ENCODE data around the gene APEH.

The APEH gene

DNA sequence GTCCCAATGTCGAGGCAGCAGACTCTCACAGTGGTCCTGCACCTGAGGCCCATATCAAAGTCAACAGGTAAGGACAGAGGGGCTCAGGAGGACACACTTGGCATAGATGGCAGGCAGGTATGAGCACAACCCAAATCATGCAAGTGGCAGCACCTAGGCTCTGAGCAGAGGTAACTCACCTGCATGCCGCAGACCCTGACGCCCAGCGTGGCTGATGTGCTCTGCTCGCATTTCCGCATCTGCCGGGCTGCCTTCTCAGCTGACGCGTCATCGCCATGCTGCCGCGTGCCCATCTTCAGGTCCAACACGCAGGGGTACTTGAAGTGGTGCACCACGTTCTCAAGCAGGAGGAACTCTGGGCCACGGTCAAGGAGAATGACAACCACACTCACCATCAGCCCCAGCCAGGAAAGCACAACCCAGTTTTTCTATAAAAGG is 53.8 kb downstream of the APEH start:
- DNase-seq (ENCODE audit: insufficient read length, low spot score) (no peak), FAIRE-seq (no peak)
- TF ChIP-seq, protein P1, sequence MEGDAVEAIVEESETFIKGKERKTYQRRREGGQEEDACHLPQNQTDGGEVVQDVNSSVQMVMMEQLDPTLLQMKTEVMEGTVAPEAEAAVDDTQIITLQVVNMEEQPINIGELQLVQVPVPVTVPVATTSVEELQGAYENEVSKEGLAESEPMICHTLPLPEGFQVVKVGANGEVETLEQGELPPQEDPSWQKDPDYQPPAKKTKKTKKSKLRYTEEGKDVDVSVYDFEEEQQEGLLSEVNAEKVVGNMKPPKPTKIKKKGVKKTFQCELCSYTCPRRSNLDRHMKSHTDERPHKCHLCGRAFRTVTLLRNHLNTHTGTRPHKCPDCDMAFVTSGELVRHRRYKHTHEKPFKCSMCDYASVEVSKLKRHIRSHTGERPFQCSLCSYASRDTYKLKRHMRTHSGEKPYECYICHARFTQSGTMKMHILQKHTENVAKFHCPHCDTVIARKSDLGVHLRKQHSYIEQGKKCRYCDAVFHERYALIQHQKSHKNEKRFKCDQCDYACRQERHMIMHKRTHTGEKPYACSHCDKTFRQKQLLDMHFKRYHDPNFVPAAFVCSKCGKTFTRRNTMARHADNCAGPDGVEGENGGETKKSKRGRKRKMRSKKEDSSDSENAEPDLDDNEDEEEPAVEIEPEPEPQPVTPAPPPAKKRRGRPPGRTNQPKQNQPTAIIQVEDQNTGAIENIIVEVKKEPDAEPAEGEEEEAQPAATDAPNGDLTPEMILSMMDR (IDR thresholded peaks at IDR 0.05; ENCODE audit: insufficient read depth, missing control alignments) = no peak

DNA sequence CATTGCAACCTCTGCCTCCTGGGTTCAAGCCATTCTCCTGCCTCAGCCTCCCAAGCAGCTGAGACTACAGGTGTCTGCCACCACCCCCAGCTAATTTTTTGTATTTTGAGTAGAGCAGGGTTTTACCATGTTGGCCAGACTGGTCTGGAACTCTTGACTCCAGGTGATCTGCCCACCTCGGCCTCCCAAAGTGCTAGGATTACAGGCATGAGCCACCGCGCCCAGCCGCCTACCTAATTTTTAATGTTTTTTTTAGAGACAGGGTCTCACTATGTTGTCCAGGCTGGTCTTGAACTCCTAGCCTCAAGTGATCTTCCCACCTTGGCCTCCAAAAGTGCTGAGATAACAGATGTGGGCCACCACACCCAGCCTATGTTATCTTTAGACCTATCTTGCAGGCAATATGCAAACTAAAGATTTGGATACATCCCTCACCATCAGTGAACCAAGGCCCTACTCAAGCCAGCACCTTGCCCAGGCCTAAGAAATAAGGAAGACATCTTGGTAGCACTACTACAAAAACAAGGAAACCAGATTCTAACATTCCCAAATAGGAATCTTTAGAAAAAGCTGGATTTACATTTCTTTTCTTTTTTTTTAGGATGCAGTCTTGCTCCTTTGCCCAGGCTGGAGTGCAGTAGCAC is 55.9 kb downstream of the APEH start:
- FAIRE-seq (no peak), DNase-seq (ENCODE audit: insufficient read length, low spot score) (no peak)
- TF ChIP-seq, protein P1 (IDR thresholded peaks at IDR 0.05; ENCODE audit: insufficient read depth, missing control alignments) = no peak

DNA sequence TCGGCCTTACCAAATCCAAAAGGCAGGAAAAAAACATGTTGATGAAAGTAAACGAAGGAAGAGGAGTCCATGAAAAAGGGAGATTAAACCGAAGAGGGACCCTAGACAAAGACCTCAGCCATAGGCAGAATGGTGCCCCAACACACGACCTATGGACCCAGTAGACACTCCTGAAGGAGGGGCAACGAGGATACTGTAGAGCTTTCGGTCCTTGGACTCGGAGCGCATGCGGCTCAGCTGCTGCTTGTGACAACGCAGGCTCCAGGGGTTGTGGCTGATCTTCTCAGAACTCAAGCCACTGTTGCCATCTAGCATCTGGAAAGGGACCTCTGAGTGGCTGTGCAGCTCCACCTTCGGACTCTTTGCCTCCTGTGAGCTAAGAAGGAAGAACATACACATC is 58.4 kb downstream of the APEH start:
- FAIRE-seq = no peak
- TF ChIP-seq, protein P1 (IDR thresholded peaks at IDR 0.05; ENCODE audit: insufficient read depth, missing control alignments) = no peak
- no peak for DNase-seq (ENCODE audit: insufficient read length, low spot score)

GRCh38 chr3:49733551-49733950 is 59.4 kb downstream of the APEH start:
- DNase-seq (ENCODE audit: insufficient read length, low spot score) (no peak), FAIRE-seq (no peak)
- TF ChIP-seq, protein P1 (IDR thresholded peaks at IDR 0.05; ENCODE audit: insufficient read depth, missing control alignments) = no peak
